ENCODE results near the gene SLC9A4. TPM values are rescaled to one million over a fixed set of nuclear protein-coding genes. Genes with fewer than 3 reads are reported as not detected.

The SLC9A4 gene
- total and polyA plus RNA-seq, 9 donors: 0.10 to 0.13 (median 0.11) TPM; not detected in 5

DNA sequence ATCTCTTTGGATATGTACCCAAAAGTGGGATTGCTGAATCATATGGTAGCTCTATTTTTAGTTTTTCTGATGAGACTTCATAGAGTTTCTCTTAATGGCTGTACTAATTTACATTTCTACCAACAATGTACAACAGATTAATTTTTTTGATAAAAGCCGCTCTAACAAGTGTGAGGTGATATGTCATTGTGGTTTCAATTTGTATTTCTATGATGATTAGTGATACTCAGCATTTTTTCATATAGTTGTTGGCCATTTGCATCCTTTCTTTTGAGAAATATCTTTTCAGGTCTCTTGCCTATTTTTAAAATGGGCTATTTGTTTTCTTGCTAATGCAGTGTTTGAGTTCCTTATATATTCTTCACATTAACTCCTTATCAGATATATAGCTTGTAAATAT lies 45.8 kb upstream of the SLC9A4 start:
- intact Hi-C loops (cut with DNase I): no loop called here
- DNase-seq: no peak
- H3K4me3 ChIP-seq: no peak overlapping the region
- no peaks in the 10 kb centered on the region for H3K36me3 ChIP-seq
- no peaks in the 10 kb centered on the region for H3K9me3 ChIP-seq
- no peaks in the 10 kb centered on the region for H3K4me1 ChIP-seq (ENCODE audit: insufficient read depth)
- H3K27me3 ChIP-seq: no peaks in the 10 kb centered on the region
- no peak overlapping the region for H3K27ac ChIP-seq
- whole genome bisulfite sequencing, 3 donors: 49 to 90% (median 54%) methylated on average over 1 of the region's 1 CpG
- no peak for TF ChIP-seq EP300 (IDR thresholded peaks at IDR 0.05)
- no peak for TF ChIP-seq POLR2A (IDR thresholded peaks at IDR 0.05)
- TF ChIP-seq, protein P1, sequence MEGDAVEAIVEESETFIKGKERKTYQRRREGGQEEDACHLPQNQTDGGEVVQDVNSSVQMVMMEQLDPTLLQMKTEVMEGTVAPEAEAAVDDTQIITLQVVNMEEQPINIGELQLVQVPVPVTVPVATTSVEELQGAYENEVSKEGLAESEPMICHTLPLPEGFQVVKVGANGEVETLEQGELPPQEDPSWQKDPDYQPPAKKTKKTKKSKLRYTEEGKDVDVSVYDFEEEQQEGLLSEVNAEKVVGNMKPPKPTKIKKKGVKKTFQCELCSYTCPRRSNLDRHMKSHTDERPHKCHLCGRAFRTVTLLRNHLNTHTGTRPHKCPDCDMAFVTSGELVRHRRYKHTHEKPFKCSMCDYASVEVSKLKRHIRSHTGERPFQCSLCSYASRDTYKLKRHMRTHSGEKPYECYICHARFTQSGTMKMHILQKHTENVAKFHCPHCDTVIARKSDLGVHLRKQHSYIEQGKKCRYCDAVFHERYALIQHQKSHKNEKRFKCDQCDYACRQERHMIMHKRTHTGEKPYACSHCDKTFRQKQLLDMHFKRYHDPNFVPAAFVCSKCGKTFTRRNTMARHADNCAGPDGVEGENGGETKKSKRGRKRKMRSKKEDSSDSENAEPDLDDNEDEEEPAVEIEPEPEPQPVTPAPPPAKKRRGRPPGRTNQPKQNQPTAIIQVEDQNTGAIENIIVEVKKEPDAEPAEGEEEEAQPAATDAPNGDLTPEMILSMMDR (IDR thresholded peaks at IDR 0.05): no peak

DNA sequence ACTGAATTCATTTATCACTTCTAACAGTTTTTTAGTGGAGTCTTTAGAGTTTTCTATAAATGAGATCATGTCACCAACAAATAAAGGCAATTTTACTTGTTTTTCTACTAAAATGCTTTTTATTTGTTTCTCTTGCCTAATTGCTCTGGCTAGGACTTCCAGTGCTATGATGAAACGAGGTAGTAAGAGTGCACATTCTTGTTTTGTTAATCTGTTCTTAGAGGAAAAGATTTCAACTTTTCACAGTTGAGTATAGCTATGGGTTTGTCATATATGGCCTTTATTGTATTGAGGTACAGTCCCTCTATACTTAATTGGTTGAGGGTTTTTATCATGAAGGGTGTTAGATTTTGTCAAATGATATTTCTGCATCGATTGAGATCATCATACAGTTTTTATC lies 44.5 kb upstream of the SLC9A4 start:
- Histone ChIP-seq H3K36me3 (no peaks in the 10 kb centered on the region), H3K9me3 (no peaks in the 10 kb centered on the region), H3K4me3 (no peak overlapping the region), H3K27me3 (no peaks in the 10 kb centered on the region), H3K27ac (no peak overlapping the region), H3K4me1 (ENCODE audit: insufficient read depth) (no peaks in the 10 kb centered on the region)
- TF ChIP-seq, protein P1 (IDR thresholded peaks at IDR 0.05): no peak
- no peak for DNase-seq
- WGBS, 3 donors: 57 to 65% (median 64%) methylated on average over 2 of the region's 2 CpGs
- intact Hi-C loops (cut with DNase I): no loop called here

DNA sequence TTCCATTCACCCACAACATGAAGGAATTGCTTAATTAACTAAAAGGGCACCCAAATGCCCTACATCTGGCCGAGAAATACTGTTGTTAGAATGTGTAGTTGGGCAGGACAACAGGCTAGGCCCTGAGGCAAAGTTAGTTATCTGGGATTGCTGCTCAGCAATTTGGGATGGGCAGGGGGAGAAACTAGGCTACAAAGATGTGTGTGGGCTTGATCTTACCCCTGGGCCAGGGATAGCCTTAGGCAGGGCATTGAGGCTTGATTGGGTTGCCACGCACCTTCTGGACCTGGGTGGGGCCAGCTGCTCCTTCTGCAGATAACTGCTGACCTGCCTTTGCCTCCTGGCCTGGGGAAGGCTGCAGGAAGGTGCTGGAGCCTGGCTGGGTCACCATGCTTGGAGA lies 40.6 kb upstream of the SLC9A4 start:
- no peak overlapping the region for H3K27ac ChIP-seq
- no peaks in the 10 kb centered on the region for H3K9me3 ChIP-seq
- TF ChIP-seq POLR2A (IDR thresholded peaks at IDR 0.05) (no peak), EP300 (IDR thresholded peaks at IDR 0.05) (no peak)
- TF ChIP-seq, protein P1 (IDR thresholded peaks at IDR 0.05): no peak
- no peak for DNase-seq
- no peaks in the 10 kb centered on the region for H3K27me3 ChIP-seq
- intact Hi-C loops (cut with DNase I): no loop called here
- 72 to 84% (median 75%) methylated on average over 2 of the region's 2 CpGs for WGBS, 3 donors
- no peaks in the 10 kb centered on the region for H3K36me3 ChIP-seq
- H3K4me3 ChIP-seq: no peak overlapping the region
- no peaks in the 10 kb centered on the region for H3K4me1 ChIP-seq (ENCODE audit: insufficient read depth)

DNA sequence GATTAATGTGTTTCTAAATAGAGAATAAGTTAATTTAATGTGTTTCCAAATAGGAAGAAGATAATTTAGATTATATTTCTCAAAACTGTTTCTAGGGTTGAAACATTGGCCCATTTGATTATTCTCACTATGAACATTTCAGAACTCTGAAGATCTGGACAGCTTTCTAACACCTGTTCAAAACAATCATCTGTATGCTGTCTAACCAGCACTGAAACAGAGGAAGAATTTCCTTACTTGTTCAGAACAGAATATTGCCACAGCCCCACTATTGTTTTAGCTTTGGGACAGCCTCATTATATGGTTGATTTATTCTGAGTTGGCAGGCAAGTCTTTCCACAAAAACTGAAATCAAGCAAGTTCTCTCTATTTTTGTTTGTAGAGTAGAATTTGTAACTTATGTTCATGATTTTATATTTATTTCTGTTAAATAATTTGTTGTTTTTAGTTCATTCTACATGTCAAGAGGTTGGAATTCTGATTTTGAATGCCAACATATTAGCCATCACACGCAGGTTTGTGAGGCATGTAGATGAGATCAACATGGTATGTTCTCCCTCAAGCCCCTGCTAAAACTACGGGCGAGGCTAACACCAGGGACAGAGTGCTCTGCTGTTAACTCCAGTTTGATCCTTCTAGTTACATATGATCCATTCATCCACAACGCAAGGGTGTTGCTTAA lies 38.9 kb upstream of the SLC9A4 start:
- DNase-seq: no peak
- intact Hi-C loops (cut with DNase I): no loop called here
- Histone ChIP-seq H3K9me3 (no peaks in the 10 kb centered on the region), H3K36me3 (no peaks in the 10 kb centered on the region), H3K4me1 (ENCODE audit: insufficient read depth) (no peaks in the 10 kb centered on the region), H3K4me3 (no peak overlapping the region), H3K27me3 (no peaks in the 10 kb centered on the region), H3K27ac (no peak overlapping the region)
- TF ChIP-seq, protein P1 (IDR thresholded peaks at IDR 0.05): no peak
- TF ChIP-seq POLR2A (IDR thresholded peaks at IDR 0.05): no peak
- TF ChIP-seq EP300 (IDR thresholded peaks at IDR 0.05): no peak
- 89 to 90% (median 89%) methylated on average over 4 of the region's 4 CpGs for WGBS, 3 donors

Measured in ovary (tissue), 9 donors.